EH (cell line): ENCODE results near the gene AAGAB.
A peak's percentile ranks its signal among the peaks of the same experiment; 100 is the strongest.
"Not testable (repeated sequence)": the region's sequence is repeated elsewhere in the genome, so short reads cannot be mapped to it uniquely, and the experiment has no call there.

Experiments used
- DNase-seq: peaks from one replicate; pipeline ENCODE4 v3.0.0-alpha.2; 2015; ENCODE audit warnings: low read depth

AAGAB gene, protein sequence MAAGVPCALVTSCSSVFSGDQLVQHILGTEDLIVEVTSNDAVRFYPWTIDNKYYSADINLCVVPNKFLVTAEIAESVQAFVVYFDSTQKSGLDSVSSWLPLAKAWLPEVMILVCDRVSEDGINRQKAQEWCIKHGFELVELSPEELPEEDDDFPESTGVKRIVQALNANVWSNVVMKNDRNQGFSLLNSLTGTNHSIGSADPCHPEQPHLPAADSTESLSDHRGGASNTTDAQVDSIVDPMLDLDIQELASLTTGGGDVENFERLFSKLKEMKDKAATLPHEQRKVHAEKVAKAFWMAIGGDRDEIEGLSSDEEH

DNA sequence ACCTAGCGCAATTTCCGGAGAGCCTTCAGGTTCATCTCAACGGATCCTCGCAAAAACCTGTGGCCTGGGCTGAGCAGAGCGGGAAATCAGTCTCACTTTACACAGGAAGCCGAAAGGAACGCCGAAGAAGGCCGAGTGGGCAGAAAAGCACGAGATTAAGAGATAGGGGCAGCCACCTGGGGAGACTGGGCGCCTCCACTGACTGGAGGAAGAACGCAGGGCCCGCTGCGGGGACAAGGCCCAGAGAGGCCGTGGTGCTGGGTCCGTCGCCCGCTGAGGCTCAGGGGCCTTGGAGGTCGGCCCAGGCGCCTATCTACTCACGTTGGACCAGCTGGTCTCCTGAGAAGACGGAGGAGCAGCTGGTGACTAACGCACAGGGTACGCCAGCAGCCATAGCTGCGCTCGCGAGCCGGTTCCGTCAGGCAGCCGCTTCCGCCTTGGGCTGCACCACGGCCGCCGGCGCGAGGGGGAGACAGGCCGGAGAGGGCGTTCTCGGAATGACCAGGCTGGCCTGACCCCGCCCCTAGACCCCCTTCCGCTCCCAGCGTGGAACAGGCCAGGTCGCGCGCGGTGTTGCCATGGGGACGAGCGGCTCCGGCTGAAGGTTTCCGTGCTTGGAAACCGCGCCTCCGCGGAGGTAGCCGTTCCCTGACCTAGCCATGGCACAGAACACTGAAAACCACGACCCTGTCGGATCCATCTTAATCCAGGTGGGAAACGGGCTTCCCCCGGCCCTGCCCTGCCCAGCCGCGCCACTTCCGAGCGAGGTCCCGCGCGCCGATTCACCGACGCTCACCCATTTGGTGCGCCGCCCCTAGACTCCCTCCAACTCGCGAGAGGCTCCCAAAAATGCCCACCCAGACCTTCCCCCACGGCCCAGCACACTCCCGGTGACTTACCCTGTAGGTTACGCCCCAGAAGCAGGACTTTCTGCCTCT is at the start of gene AAGAB, which contains the start of gene IQCH:
TSS of gene AAGAB (minus strand) at position 424 of the 938 bp plus-strand sequence. CDS start at position 394, 30 bp downstream.
TSS of gene IQCH (plus strand) at position 549 of the 938 bp plus-strand sequence. CDS start at position 660, 111 bp downstream.
- peak; percentile 97 for DNase-seq

DNA sequence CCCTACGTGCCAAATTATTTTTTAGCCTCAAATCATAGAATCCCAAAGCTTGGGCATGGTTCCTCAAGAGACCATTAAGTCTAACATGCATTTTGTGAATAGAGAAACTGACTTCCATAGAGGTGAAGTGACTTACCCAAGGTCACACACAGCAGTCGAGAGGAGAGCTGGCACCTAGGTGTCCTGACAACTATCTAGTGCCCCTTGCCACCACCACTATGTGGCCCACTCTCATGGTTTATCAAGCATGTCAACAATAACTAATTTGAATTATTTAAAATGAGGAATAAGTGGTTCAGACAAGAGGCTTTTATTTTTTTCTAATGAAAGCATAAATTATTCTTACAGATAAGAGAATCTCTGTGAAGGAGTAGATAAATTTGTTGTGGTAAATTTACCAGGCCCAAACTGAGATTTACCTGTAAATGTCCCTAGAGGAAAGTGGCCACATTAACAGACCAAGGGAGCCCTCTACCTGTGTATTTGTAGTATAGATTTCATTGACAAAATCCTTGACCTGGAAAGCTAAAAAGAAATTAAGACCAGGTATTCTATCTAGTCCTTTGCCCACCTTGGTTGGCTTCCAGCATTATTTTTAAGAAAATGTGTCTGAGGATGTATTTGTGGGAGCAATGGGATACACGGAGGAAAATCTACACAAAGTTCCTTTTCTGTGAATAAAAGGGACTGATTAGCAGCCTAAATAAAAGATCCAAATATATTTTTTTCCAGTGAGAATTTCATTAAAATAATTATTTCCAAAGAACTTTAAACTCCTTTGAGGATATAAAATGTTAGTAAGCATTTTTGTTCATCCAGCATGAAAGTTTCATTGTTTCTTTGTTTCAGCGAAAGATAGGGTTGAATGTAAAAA is 49.3 kb upstream of the AAGAB start:
- DNase-seq, result peak; percentile 47

DNA sequence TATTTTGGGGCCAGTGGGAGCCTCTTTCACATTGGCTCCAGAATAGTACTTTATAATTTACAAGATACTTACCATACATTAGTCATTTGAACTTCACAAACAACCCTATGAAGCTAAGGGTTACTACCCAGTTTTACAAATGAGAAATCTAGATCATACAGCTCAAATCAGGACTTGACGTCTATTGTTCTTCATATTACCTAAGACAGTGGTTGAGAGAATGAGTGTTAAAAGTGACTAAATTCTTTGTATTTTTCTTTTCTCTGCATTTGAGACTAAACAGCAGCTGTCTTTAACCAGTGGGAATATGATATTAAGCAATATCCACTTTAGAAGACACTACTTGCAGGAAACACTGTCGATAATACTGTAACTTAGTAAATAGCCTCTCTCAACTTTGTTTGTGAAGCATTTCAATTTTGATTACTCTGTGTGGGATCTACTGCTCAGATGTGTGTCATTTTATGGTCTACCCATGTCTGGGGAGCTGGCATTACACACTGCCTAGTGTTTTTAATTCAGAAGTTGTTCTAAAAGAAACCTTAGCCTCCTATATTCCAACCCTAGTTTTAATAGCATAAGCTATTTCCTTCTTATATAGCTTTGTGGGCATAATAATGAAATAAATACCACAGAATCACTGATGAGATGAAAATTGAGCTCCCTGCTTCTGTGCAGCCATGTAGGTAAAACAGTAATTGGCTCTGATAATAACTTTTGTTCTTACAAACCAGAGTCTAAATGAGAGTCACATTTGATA is 46.0 kb upstream of the AAGAB start:
- no peak for DNase-seq

DNA sequence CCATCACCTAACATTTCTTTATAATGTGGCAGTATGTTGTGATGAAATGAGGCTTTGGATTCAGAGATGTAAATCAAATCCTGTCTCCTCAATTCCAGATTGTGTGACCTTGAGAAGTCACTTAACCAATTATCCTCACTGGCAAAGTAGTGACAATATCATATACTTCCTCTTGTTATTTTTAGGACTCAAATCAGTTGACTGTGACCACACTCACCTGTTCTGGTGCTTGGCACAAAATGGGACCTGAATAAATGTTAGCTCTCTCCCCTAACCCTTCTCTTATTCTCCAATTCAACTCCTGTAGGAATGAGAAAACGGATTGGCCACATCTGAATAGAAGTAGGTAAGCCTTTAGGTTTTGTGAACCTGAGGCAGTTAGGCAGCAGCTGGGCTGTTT is 42.2 kb upstream of the AAGAB start:
- DNase-seq, result no peak

DNA sequence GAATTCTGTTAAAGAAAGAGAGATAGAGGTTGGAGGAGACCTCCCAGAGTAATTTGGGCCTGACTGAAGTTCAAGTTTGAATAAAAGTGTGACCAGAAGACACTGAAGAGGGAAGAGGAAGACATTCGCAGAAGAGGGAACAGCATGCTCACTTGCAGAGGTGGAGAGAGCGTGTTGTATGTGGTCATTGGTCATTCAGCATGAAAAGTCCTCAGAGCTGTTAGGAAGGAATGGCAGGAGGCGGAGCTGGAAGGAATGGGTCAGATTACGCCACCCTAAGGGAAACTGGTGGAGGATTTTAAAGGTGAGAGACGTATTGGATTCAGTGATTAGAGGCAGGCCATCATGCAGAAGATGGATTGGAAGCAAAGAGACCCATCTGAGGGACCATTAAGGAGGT is 41.7 kb upstream of the AAGAB start:
- peak; percentile 2 for DNase-seq

DNA sequence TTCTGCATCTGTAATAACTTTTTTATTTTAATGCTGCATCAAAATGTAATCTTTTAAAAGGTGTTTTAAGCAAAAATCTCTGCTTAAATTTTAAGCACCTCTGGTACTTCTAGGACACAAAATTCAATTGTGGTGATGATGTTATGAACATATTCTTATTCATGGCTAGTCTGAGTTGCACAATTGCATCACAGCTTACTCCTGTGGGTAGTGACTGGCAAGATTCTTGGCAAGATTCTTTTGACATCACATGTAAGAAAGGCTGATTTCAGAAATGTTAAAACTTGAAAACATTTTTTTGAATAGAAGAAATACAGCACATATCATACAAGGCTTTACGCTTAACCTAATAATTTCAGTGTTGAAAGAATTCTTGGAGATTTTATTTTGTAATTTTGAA is 35.9 kb upstream of the AAGAB start:
- DNase-seq, result peak; percentile 7

DNA sequence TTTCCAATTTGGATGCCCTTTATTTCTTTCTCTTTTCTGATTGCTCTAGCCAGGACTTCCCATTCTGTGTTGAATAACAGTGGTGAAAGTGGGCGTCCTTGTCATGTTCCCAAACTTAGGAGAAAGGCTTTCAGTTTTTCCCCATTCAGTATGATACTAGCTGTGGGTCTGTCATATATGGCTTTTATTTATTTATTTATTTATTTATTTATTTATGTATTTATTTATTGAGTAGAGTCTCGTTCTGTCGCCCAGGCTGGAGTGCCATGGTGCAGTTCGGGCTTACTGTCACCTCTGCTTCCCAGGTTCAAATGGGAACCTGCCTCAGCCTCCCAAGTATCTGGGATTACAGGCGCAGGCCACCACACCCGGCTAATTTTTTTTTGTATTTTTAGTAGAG is 31.9 kb upstream of the AAGAB start:
- not testable (repeated sequence) for DNase-seq

DNA sequence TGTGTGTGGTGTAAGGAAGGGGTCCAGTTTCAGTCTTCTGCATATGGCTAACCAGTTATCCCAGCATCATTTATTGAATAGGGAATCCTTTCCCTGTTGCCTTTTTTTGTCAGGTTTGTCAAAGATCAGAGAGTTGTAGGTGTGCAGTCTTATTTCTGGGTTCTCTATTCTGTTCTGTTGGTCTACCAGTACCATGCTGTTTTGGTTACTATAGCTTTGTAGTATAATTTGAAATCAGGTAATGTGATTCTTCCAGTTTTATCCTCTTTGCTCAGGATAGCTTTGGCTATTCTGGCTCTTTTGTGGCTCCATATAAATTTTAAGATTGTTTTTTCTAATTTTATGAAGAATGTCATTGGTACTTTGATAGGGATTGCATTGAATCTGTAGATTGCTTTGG is 31.2 kb upstream of the AAGAB start:
- not testable (repeated sequence) for DNase-seq

DNA sequence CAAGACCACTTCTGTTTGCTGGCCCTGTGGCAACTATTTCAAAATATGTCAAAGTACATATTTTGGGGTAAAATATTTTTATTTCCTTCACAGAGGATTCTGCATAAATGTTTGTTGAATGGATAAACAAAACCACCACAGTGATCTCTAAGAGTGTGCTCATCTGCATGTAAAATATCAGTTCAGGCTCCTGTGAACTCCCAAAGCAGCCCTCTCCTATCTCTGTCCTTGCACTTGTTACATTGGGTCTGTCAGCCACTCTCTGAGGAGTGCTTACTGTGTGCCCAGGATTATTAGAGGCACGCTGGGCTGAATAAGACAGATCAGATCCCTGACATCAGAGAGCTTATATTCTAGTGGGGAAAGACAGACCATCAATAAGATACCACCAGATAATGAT is 27.3 kb upstream of the AAGAB start:
- no peak for DNase-seq

DNA sequence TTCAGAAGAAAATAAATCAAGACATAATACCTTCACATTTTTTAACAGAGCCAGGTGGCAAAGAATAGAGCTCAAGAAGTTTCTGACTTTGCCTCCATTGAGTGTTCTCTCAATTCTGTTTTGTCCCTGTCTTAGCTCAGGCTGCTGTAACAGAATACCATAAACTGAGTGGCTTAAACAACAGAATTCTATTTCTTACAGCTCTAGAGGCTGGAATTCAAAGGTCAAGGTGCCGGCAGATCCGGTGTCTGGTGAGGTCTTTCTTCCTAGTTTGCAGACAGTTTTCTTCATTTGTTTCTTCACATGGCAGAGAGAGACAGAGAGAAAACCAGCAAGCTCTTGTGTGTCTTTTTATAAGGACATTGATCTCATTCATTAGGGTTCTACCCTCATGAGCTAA is 25.8 kb upstream of the AAGAB start:
- DNase-seq, result no peak

DNA sequence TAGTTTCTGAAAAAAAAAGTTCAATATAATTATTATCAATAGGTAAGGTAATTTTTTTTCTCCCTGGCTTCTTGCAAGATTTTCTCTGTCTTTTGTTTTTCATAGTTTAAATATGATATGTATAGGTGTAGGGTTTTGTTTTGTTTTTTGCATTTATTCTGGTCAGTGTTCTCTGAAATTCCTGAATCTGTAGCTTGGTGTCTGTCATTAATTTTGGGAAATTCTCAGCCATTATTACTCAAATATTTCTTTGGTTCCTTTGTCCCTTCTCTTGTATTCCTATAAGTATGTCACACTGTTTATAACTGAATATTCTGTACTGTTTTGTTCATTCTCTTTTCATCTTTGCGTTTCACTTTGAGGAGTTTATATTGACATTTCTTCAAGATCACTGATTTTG is 22.2 kb upstream of the AAGAB start:
- no peak for DNase-seq

DNA sequence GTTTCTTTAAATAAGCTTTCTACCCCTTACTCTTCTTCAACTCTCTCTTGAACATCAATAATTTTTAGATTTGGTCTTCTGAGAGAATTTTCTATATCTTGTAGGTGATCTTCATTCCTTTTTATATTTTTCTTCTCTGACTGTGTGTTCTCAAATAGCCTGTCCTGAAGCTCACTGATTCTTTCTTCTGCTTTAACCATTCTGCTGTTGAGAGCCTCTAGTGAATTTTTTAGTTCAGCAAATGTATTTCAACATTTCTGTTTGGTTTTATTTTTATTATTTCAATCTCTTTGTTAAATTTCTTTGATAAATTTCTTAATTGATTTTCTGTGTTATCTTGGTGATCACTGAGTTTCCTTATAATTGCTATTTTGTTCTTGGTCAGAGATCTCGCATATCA is 19.8 kb upstream of the AAGAB start:
- no peak for DNase-seq

DNA sequence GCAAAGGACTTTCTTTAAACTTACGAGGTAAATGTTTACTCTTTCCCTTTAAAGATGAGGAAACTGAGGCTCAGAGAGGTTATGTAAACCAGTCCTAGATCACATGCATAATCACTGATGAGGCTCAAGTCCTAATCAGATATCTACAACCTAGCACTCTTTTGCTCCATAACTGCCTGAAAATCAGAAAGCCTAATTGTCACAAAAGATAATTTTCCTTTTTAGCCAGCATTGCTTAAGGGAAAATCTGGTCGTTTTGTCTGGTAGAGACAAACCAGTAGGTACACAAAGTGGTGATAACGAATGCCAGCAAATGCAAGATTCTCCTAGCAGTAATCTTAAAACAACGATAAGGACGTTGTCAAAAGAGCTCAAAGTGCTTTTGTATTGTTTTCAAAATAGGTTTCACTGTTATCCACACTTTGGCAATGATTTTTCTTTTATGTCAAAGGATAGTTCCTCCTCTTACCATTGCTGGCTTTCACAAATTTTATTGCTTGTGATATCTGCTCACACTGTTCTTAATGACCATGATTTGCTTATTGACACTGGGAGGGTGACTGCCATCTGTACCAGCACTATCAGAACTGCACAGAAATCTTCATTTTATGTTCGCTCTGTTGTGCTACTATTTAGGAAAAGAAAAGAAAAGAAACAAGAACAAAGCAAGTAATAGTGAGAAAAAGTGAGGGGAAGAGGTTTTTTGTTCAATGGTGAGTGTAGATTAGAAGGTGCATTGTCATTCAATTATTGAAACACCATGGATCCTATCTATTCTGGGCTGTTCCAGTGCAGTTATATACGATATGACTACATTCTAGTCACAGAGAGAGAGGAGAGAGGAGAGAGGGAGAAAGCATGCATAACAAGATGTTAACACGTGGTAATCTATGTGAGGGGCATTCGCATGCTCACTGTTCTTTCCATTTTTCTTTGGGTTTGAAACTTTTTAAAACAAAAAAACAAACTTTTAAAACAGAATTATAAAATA is 13.8 kb upstream of the AAGAB start:
- DNase-seq, result no peak

DNA sequence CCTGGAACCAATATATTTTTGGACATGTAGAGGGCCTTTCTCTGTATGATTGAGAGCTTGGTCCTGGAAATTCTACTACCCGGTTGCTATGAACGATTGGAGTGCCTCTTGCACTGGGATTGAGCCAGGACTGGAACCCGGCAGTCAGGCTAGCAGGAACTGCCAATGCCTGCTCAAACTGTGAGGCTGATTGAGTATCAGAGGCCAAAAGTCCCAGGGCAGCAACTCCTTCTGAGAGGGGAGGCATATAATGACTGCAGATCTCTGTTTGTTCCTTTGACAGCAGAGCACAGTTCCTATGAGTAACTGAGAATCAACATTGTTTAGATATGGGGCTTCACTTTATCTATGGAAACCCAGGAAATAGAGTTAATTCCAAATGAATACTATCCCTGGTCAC is 13.0 kb upstream of the AAGAB start:
- no peak for DNase-seq

DNA sequence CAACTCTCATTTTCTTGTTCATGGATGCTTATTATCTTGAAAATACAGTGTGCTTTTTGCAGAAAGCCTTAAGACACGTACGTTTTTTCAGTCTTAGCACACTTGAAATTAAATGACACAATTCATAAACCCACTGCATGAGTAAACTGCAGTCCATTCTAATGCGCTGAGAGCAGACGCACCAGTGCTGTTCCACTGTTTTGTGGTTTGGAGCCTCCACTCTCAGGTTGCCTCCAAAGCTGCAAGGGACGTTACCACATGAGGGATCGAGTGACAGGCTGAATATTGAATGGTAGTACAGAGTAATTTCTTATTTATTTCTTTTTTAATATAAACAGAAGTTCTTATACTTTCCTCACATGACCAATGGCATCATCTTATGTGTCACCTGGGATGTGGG is 12.4 kb upstream of the AAGAB start:
- no peak for DNase-seq

DNA sequence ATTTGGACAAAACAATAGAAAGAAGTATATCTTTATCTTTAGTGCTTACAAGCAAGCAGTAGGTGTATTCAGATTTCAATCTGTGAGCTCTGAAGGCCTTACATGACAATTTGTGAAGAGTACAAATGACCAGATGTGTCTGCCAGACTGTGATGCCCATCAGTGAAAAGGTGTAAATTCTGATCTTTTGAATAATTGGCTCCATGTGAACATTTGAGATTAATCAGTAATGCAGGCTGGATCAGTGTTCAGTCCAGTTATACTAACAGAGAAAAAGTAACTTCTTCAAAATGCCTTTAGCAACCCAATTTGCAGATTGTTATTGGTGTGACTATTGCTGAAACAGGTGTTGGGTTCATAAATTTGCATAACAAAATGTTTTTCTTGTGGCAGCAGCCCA is 5.3 kb upstream of the AAGAB start:
- no peak for DNase-seq

DNA sequence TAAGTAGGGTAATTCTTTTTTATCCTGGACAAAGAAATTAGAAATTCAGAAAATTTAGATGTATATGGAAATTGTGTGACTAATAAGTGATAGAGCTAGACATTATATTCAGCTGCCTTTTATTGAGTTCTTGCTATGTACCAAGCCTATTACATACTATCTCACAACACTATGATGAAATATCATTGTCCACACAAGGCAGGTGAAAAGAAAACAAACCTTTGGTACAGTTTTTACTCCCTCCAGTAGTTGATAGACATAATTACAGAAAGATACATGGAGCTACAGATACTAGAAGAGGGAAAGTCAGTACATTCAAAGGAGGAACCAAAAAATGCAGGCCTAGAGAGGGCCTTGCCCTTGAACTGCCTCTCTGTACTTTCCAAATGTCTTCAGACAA is 4.9 kb upstream of the AAGAB start:
- DNase-seq, result no peak

DNA sequence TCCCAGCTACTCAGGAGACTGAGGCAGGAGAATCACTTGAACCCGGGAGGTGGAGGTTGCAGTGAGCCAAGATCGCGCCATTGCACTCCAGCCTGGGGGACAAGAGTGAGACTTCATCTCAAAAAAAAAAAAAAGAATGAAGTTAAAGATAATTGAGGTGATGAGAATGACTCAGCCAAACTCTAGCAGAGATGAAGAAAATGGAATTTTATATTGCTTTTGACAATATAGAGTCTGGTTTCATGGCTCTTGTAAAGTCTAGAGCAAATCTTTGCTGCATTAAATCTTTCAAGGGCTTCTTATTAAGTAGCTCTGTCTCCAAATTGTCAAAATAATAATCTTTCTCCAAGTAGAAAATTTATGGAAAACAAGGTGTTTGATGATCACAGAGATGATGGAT is 4.0 kb upstream of the AAGAB start:
- DNase-seq, result not testable (repeated sequence)

DNA sequence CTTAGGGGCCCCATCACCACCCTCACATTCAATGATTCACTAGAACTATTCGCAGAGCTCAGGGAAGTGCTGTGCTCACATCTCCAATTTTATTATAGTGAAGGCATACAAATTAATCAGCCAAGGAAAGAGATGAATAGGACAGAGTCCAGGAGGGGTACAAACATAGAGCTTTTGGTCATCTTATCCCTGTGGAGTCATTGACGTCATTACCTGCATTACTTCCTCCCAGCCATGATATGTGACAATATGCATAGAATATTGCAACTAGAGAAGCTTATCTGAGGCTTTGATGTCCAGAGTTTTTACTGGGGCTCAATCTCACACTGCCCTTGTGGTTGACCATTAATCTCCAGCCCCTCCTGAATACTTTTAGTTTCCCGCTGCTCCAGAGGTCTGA is 1.6 kb upstream of the AAGAB start:
- DNase-seq, result no peak
